Breast epithelium (tissue), 4 donors: Measurements from ENCODE around the gene DACH1. TPM values are rescaled to one million over a fixed set of nuclear protein-coding genes. Genes with fewer than 3 reads are reported as not detected.
"Not testable (repeated sequence)": the region's sequence is repeated elsewhere in the genome, so short reads cannot be mapped to it uniquely, and the experiment has no call there.

Experiments used
- DNase-seq, 2 donors: peaks; one replicate each; pipeline ENCODE4 v3.0.0-alpha.2; 2019; ENCODE audit warnings: low spot score in 2 of 2
- H3K27ac ChIP-seq, 2 donors: fragments of 200-600 bp; sonication (generic) in 1 of 2; one replicate each; pipeline ENCODE4 v1.5.1; 2016 to 2019; ENCODE audit warnings: mild to moderate bottlenecking in 1 of 2
- H3K27me3 ChIP-seq, 2 donors: fragments of 200-600 bp; sonication (generic) in 1 of 2; one replicate each; pipeline versions ENCODE4 v1.5.1 to v1.6.0; 2017 to 2019; ENCODE audit warnings: control low read depth in 1 of 2, mild to moderate bottlenecking in 1 of 2
- H3K36me3 ChIP-seq: fragments of 200-600 bp; one replicate; pipeline ENCODE4 v1.5.1; 2019
- H3K4me1 ChIP-seq, 2 donors: fragments of 200-600 bp; sonication (generic); one replicate each; pipeline ENCODE4 v1.5.1; 2016 to 2019; ENCODE audit warnings: control low read depth in 1 of 2
- H3K4me3 ChIP-seq, 3 donors: fragments of 200-600 bp; sonication (generic); 1 replicate in 2 of 3; 2 replicates in 1 of 3; pipeline ENCODE4 v1.5.1; 2016 to 2019; ENCODE audit warnings: mild to moderate bottlenecking in 3 of 3, moderate library complexity in 2 of 3
- H3K9me3 ChIP-seq, 2 donors: fragments of 200-600 bp; sonication (generic) in 1 of 2; one replicate each; pipeline ENCODE4 v1.5.1; 2016 to 2019; ENCODE audit warnings: control low read depth in 1 of 2
- CTCF ChIP-seq, 3 donors: fragments of 450-650 bp; IDR thresholded peaks; one replicate each; pipeline ENCODE4 v1.5.1; 2016 to 2017; ENCODE audit warnings: antibody characterized with exemption in 3 of 3, mild to moderate bottlenecking in 3 of 3, moderate library complexity in 3 of 3
- POLR2A ChIP-seq: fragments of 450-650 bp; IDR thresholded peaks from one replicate; pipeline ENCODE4 v1.6.1; 2016; ENCODE audit warnings: antibody characterized with exemption, mild to moderate bottlenecking, moderate library complexity
- POLR2AphosphoS5 ChIP-seq, 3 donors: sonication (generic); formaldehyde crosslinking; IDR thresholded peaks; one replicate each; pipeline ENCODE4 v1.6.1; 2017; ENCODE audit warnings: antibody characterized with exemption in 3 of 3
- intact Hi-C: fragments of 100-400 bp; cut with DNase I; formaldehyde crosslinking; loops from one replicate; pipeline ENCODE4 v1.15.1; 2023; ENCODE audit warnings: low total_unique reads
- total RNA-seq, 3 donors: library from RNA; depleted of rRNA; stranded (reverse); fragments of >200 nt; gene quantifications; one replicate each; pipeline ENCODE4 v1.1.0, GENCODE V29; 2016

DACH1 gene
- total RNA-seq, 3 donors from 2014 or later = 2.2 to 13.9 (median 11.5) TPM

GRCh38 chr13:71785361-71785760 is 81.6 kb downstream of the DACH1 start:
- Histone ChIP-seq H3K4me1 (no peaks in the 10 kb centered on the region), H3K36me3 (no peaks in the 10 kb centered on the region)
- TF ChIP-seq CTCF (IDR thresholded peaks at IDR 0.05) (no peak), POLR2A (no peak), POLR2AphosphoS5 (IDR thresholded peaks at IDR 0.05) (no peak)

GRCh38 chr13:71780546-71780945 is 86.5 kb downstream of the DACH1 start:
- no peaks in the 10 kb centered on the region for H3K9me3 ChIP-seq
- H3K4me3 ChIP-seq = no peak overlapping the region
- H3K36me3 ChIP-seq = no peaks in the 10 kb centered on the region
- no peak for DNase-seq
- no peaks in the 10 kb centered on the region for H3K4me1 ChIP-seq
- TF ChIP-seq CTCF (IDR thresholded peaks at IDR 0.05) = no peak
- TF ChIP-seq POLR2A = no peak
- no peak for TF ChIP-seq POLR2AphosphoS5 (IDR thresholded peaks at IDR 0.05)
- no peak overlapping the region for H3K27ac ChIP-seq
- intact Hi-C loops = no loop called here
- no peaks in the 10 kb centered on the region for H3K27me3 ChIP-seq

More at GRCh38 chr13:71785361-71785760, 81.6 kb downstream of the DACH1 start:
- no peak for DNase-seq
- Histone ChIP-seq H3K27me3 (no peaks in the 10 kb centered on the region), H3K9me3 (no peaks in the 10 kb centered on the region), H3K4me3 (no peak overlapping the region), H3K27ac (no peak overlapping the region)
- intact Hi-C loops = no loop called here

GRCh38 chr13:71778998-71779397 is 88.0 kb downstream of the DACH1 start:
- H3K9me3 ChIP-seq, H3K4me1 ChIP-seq, DNase-seq, intact Hi-C loops, H3K4me3 ChIP-seq, H3K27ac ChIP-seq, H3K36me3 ChIP-seq, H3K27me3 ChIP-seq: not testable (repeated sequence)

GRCh38 chr13:71775966-71776365 is 91.0 kb downstream of the DACH1 start:
- Histone ChIP-seq H3K9me3 (no peaks in the 10 kb centered on the region), H3K4me3 (no peak overlapping the region), H3K36me3 (no peaks in the 10 kb centered on the region), H3K27ac (no peak overlapping the region), H3K4me1 (no peaks in the 10 kb centered on the region), H3K27me3 (no peaks in the 10 kb centered on the region)
- intact Hi-C loops = no loop called here
- no peak for DNase-seq
- TF ChIP-seq POLR2AphosphoS5 (IDR thresholded peaks at IDR 0.05) (no peak), POLR2A (no peak), CTCF (IDR thresholded peaks at IDR 0.05) (no peak)

GRCh38 chr13:71774863-71775262 is 92.1 kb downstream of the DACH1 start:
- Histone ChIP-seq H3K4me1 (no peaks in the 10 kb centered on the region), H3K4me3 (no peak overlapping the region), H3K36me3 (no peaks in the 10 kb centered on the region), H3K27me3 (no peaks in the 10 kb centered on the region), H3K27ac (no peak overlapping the region), H3K9me3 (no peaks in the 10 kb centered on the region)
- intact Hi-C loops = no loop called here
- TF ChIP-seq POLR2AphosphoS5 (IDR thresholded peaks at IDR 0.05) (no peak), CTCF (IDR thresholded peaks at IDR 0.05) (no peak), POLR2A (no peak)
- no peak for DNase-seq

GRCh38 chr13:71773531-71773930 is 93.5 kb downstream of the DACH1 start:
- intact Hi-C loops = no loop called here

More at GRCh38 chr13:71773531-71773930, 93.5 kb downstream of the DACH1 start:
- Histone ChIP-seq H3K27ac (no peak overlapping the region), H3K9me3 (no peaks in the 10 kb centered on the region), H3K27me3 (no peaks in the 10 kb centered on the region), H3K4me1 (no peaks in the 10 kb centered on the region), H3K4me3 (no peak overlapping the region), H3K36me3 (no peaks in the 10 kb centered on the region)
- TF ChIP-seq CTCF (IDR thresholded peaks at IDR 0.05) (no peak), POLR2A (no peak), POLR2AphosphoS5 (IDR thresholded peaks at IDR 0.05) (no peak)
- DNase-seq = no peak
